HCT116 (cell line): Measurements from ENCODE around the gene PCID2.

Source experiments
- EZH2phosphoT487 ChIP-seq: fragments of 200-600 bp; IDR thresholded peaks from 2 replicates; pipeline ENCODE4 v1.6.1; 2018; ENCODE audit warnings: antibody characterized with exemption, borderline replicate concordance
- SP1 ChIP-seq: IDR thresholded peaks from 2 replicates; pipeline ENCODE4 v1.6.1; 2012; ENCODE audit warnings: low read depth
- TF ChIP-seq, protein P1 (sequence below), 3 experiments: fragments of 200-600 bp in 1 of 3; sonication (generic) in 1 of 3; IDR thresholded peaks in 2 of 3; conservative IDR thresholded peaks in 1 of 3; 2 replicates each; pipeline ENCODE4 v1.5.1; 2012 to 2017; ENCODE audit warnings: low read depth in 2 of 3, low read length in 2 of 3, antibody characterized with exemption in 1 of 3, borderline replicate concordance in 1 of 3, control low read depth in 1 of 3, mild to moderate bottlenecking in 1 of 3, mixed read lengths in 1 of 3, mixed run types in 1 of 3, moderate library complexity in 1 of 3; ENCODE audit not compliant: insufficient read depth in 1 of 3

- TF ChIP-seq, protein P1, sequence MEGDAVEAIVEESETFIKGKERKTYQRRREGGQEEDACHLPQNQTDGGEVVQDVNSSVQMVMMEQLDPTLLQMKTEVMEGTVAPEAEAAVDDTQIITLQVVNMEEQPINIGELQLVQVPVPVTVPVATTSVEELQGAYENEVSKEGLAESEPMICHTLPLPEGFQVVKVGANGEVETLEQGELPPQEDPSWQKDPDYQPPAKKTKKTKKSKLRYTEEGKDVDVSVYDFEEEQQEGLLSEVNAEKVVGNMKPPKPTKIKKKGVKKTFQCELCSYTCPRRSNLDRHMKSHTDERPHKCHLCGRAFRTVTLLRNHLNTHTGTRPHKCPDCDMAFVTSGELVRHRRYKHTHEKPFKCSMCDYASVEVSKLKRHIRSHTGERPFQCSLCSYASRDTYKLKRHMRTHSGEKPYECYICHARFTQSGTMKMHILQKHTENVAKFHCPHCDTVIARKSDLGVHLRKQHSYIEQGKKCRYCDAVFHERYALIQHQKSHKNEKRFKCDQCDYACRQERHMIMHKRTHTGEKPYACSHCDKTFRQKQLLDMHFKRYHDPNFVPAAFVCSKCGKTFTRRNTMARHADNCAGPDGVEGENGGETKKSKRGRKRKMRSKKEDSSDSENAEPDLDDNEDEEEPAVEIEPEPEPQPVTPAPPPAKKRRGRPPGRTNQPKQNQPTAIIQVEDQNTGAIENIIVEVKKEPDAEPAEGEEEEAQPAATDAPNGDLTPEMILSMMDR (IDR thresholded peaks at IDR 0.05 in 2 of 3, conservative IDR thresholded peaks at IDR 0.05 in 1 of 3; ENCODE audit: borderline replicate concordance in 1 of 3, insufficient read depth in 1 of 3, low read depth in 2 of 3, low read length in 2 of 3), result no peak
- TF ChIP-seq EZH2phosphoT487, result no peak
- TF ChIP-seq SP1, result no peak
Observed at GRCh38 chr13:113220141-113220598, 11.7 kb upstream of the PCID2 start.
